HG02678 (cell line): Measurements from ENCODE around the gene SLC26A3.
"Not testable (repeated sequence)": the region's sequence is repeated elsewhere in the genome, so short reads cannot be mapped to it uniquely, and the experiment has no call there.

ENCODE experiments used
- ATAC-seq: cut with Tn5 transposase; IDR thresholded peaks from one replicate; pipeline ENCODE4 v1.9.1; 2021; ENCODE audit warnings: mild to moderate bottlenecking, moderate library complexity; ENCODE audit not compliant: unreplicated experiment

Gene SLC26A3

DNA sequence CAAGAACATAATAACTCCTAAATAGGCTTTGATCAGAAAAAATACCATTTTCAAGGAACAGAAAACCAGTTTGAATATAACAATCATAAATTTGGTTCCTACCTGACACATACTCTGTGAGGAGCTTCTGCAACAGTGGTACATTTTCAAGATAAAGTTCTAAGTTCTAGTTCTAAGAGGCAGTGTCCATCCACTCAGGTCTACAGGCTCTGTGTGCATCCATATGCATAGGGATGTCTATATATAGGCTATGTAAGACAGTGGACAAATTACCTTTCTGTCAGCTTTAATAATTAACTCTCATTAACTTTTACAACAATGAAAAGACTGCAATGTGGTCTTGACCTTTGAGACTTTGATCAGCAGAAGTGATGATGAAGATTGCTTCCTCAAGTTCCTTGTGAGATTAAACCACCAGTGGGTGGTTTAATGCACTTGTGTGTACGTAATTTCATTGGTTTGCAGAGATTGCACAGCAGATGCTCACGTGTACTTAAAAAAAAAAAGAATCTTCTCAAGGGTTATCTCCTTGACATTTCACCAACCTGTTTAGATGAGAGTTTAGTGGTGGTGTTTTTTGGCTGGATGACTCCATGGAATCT lies at the start of gene SLC26A3:
TSS of gene SLC26A3 (minus strand) at position 215 of the 602 bp plus-strand sequence. CDS start 8,714 bp downstream, outside the sequence.
- ATAC-seq = no peak

DNA sequence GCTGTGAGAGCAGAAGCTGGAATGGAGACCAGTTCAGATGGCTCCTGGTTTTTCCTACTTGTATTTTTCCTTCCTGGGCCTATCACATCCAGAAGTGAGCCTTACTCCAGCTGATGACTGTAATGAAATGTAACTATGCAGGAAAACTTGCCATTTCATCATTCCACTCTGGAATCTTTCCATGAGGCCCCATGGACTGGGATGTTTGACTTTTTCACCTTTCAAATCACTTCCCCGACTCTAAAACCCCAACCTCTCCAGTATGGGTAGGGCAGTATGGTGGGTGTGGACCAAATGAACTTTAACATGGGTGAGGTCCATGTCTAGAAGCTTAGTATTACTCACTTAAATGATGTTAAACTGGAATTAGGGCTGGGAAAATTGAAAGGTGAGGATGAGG lies 47.6 kb upstream of the SLC26A3 start:
- no peak for ATAC-seq

DNA sequence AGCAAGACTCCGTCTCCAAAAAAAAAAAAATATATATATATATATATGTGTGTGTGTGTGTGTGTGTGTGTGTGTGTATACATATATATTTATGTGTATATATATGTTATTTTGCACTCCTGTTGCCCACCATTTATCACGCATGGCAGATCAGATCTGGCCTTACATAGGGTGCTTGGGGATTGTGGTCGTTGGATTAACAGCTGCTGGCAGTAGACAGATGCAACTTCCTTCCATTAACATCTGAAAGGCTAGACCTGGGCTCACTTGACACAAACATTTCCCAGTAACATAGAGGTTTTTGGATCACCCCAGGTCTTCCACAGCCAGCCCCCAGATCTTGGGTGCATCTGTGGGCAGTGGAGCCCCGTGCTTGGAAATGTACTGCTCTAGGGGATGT lies 47.2 kb upstream of the SLC26A3 start:
- no peak for ATAC-seq

DNA sequence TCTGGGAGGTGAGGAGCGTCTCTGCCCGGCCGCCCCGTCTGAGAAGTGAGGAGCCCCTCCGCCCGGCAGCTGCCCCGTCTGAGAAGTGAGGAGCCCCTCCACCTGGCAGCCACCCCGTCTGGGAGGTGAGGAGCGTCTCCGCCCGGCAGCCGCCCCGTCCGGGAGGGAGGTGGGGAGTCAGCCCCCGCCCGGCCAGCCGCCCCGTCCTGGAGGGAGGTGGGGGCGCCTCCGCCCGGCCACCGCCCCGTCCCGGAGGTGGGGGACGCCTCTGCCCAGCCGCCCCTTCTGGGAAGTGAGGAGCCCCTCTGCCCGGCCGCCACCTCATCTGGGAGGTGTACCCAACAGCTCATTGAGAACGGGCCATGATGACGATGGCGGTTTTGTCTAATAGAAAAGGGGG lies 45.2 kb upstream of the SLC26A3 start:
- ATAC-seq = not testable (repeated sequence)

DNA sequence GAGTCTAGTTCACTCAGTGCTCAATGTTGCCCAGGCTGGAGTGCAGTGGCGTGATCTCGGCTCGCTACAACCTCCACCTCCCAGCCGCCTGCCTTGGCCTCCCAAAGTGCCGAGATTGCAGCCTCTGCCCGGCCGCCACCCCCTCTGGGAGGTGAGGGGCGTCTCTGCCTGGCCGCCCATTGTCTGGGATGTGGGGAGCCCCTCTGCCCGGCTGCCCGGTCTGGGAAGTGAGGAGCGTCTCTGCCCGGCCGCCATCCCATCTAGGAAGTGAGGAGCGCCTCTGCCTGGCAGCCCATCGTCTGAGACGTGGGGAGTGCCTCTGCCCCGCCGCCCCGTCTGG lies 44.8 kb upstream of the SLC26A3 start:
- ATAC-seq = not testable (repeated sequence)

DNA sequence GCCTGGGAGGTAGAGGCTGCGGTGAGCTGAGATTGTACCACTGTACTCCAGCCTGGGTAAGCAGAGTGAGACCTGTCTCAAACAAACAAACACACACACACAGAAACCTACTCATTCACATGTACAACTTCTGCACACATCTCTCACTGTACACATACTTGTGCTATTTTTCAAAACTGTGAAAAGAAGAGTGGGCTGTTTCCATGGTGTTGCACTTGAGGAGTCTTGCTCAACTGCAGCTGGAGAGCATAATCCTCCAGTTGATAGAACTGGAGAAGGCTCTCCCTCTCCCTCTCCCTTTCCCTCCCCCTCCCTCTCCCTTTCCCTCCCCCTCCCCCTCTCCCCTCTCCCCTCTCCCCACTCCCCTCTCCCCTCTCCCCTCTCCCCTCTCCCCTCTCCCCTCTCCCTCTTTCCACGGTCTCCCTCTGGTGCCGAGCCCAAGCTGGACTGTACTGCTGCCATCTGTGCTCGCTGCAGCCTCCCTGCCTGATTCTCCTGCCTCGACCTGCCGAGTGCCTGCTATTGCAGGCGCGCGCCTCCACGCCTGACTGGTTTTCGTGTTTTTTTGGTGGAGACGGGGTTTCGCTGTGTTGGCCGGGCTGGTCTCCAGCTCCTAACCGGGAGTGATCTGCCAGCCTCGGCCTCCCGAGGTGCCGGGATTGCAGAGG lies 44.3 kb upstream of the SLC26A3 start:
- no peak for ATAC-seq

DNA sequence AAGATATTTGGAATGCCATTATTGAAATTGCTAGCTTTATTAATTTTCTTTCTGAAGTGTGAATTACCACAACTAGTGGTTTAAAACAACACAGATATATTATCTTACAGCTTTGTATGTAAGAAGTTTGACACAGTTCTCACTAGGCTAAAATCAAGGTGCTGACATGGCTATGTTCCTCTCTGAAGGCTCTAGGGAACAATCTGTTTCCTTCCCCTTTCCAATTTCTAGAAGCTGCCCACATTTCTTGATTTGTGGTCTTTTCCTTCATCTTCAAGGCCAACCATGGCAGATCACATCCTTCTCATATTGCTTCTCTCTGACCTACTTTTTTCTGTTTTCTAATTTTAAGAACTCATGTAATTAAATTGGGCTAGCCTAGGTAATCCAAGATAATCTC lies 43.3 kb upstream of the SLC26A3 start:
- ATAC-seq = no peak

DNA sequence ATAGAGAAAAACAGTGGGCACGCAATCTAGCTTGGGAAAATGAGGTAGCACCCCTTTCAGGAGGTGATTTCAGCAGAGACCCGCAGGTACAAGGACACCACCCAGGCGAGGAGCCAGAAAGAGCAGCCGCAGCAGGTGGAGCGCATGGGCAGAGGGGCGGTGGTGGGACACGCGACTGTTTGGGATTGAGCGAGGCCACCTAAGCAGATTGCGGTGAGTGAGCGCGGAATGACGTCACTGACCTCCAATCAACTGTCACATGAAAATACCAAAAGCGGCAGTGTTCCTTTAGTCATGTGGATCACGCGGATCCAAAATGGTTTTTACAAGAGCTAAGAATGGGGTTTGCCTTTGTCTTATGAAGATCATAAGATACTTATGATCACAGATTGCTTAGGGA lies 40.2 kb upstream of the SLC26A3 start:
- ATAC-seq = no peak

DNA sequence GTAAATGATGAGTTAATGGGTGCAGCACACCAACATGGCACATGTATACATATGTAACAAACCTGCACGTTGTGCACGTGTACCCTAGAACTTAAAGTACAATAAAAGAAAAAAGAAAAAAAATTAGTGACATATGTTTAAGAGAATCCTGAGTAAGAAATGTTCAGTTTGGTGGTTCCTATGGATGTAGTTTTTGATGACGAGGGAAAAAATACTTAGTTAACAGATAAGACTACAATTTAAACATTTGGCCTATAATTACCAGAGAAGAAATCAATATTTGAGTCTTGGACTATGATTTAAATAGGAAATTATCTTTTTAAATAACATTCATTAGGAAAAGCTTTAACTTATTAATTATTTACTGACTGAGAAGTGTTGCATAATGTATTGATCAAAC lies 39.2 kb upstream of the SLC26A3 start:
- ATAC-seq = no peak

DNA sequence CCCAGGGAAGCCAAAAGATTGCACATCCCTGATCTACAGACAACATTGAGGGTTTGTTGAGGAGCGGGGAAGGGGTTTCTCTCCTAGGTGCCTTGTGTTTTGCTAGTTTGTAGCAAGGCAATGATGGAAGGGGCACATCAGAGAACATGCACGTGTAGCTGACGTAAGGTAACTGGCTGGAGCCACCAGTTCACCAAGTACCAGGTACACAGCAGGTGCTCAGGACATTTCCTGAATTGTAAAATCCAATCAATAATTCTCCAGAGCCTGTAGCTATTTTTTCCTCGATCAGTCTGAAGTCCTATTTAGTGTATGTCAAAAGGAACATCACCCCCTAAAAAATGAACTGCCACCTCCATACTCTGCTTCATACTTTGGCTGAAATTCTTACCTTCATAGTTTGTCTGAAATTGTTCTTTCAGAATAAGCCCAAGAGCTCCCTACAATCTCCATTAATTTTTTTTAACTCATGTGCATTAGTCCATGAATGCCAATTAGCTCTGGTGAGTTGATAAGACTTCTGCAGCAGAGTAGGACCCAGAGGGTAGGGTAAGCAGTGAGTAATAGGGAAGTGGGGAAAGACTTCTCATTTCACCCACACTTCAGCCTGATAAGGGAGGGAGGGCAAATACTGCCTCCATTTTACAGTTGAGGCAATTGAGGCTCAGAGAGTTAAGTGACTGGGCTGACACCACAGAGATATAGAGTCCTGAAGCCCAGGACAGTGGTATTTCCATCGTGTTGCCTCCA lies 36.0 kb upstream of the SLC26A3 start:
- no peak for ATAC-seq

DNA sequence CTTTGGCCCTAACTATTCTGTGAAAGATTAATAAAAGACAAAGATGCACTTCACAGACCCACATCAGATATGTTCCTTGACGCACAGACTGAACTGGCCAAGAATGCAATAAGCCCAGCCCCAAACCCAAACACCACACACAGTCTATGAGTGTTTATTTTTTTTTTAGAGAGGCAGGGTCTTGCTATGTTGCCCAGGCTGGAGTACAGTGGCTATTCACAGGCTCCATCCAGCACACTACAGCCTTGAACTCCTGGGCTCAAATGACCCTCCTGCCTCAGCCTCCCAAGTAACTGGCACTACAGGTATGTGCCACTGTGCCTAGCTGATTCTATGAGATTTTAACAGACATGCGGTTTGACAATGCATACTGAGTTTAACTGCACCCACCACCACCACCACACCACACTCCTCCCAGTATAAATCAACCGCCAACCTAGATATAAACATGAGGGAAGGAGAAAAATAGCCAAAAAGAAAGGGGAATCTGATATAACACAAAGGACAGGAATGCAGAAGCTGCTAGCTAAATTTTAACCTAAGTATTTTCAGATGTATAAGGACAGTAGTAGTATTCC lies 35.1 kb upstream of the SLC26A3 start:
- ATAC-seq = no peak

DNA sequence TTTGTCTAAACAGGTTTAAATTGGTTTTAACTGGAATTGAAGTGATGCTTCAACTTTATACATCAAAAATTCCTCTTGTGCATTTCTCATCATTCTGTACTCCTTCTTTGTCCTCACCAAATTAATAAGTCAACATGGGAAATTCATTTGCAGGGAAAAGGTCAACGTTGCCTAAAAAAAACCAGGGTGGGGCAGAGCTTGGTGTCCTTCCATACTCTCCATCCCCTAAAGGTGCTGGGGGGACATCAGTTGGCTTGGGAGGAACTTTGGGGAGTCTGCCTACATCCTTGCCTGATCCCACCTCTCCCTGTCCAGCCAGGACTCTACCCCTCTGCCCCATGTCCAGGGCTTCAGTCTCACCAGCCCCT lies 34.1 kb upstream of the SLC26A3 start:
- ATAC-seq = no peak

DNA sequence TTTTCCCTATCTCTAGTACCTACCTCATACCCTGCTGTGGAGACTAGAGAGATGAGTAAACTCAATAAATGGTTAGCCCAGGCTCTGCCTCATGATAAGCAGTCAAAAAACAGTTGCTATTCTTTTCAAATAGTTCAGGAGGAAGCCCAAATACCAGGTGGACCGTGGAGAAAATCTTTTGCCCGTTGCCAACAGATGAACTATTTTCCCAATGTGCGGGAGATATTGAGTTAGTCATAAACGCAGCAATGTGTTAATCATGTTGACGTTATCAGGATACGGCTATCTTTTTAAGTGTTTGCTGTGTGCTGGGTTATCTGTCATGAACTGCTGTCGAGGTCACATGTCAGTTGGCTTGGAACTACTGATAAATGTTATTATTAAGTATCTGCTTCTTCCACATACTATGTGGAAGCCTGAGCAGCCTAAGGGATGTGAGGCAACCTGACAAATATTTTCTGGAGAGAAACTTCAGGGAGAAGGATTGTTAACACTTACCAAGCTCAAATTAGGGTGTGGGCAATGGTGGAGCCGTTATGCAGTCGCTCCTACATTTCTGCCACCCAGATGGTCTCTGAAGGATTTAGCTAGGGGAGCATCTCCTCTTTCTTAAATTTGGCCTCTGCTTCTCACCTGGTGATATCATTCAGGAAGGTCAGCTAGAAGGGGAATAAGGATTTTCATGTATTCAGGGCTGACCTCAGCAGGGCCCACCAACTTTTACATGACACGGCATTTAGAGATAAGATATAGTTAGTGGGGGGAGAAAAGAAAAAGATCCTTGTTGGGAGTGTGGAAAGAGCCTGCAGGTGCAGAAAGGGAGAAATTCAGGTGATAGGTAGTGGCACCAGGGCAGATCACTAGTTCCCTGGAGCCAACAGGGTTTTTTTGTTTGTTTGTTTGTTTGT lies 33.5 kb upstream of the SLC26A3 start:
- no peak for ATAC-seq

DNA sequence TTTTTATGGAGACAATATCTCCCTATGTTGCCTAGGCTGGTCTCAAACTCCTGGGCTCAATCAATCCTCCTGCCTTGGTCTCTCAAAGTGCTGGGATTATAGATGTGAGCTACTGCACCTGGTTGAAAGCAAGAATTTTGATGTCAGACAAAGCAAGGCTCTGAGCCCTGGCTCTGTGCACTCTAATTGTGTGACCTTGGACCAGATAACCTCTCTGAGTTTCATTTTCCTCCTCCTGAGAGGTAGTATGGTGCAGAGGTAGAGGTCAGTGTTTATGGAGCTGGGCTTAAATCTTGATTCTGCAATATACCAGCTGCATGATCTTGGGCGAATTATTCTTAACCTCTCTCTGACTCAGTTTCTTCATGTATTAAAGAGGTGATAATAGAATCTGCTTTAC lies 31.4 kb upstream of the SLC26A3 start:
- no peak for ATAC-seq

DNA sequence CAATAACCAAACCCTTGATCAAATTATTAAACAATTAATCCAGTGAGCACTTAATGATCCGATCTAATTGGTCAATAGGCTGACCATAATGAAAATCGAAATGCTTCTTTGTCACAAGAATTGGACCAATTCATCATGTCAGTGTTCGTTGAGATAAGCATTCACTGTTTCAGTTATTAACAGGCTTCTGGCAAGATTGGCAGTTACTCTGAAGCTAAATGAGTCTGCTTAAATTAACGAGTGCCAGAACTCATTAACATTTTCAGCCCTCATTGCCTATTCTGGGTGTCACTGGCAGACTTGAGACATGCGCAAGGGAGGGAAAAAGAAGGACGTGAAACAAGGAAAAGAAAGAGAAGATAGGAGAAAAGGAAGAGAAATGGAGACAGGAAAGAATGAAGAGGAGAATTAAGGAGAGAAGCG lies 30.7 kb upstream of the SLC26A3 start:
- ATAC-seq = no peak

DNA sequence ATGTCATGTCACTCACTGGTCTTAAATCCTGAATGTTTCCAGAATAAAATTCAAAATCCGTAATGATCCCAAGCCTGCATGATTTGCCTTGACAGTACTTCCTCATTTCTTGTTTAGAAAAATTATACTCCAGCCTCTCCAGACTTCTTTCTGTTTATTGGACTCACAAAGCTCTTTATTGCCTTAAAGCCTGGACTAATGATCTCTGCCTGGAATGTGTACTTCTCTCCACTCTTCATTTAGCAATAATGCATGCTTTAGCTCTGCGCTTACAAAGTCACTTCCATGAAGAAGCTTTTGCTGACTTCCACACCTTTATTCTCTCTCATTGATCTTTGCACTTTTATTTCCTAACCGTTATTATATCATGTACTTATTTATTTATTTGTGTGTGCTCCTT lies 27.4 kb upstream of the SLC26A3 start:
- no peak for ATAC-seq

DNA sequence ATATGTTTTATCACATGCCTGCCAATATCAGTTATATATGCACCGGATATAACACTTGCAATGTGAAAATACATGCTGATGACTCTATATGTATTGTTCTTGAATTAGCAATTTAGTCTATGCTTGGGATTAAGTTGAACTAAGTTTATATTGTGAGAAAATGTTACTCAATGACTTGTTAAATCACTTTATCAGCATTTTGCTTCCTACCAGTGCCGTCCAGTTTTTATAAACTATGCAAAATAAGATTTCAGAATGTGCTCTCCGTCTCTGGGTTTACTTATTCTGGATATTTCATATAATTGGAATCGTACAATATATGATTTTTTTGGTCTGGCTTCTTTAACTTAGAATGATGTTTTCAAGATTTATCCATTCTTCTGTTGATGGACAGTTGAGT lies 25.5 kb upstream of the SLC26A3 start:
- no peak for ATAC-seq

DNA sequence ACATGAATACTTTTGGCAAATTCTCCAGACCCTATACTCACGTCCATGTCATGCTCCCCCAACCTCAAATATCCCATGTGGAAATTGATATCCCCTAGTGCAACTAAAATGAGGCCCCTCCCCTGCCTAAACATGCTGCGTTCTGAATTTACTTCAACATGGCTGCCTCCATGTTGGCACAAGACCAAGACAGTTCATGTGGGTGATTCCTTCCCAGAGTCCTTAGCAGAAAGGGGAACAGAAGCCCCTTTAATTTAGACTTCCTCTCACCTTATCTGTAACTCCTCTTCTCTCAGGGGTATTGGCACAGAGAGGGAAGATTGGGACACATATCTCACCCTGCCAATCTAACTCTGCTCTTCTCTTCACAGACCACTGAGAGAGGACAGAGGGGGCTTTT lies 24.5 kb upstream of the SLC26A3 start:
- ATAC-seq = no peak

DNA sequence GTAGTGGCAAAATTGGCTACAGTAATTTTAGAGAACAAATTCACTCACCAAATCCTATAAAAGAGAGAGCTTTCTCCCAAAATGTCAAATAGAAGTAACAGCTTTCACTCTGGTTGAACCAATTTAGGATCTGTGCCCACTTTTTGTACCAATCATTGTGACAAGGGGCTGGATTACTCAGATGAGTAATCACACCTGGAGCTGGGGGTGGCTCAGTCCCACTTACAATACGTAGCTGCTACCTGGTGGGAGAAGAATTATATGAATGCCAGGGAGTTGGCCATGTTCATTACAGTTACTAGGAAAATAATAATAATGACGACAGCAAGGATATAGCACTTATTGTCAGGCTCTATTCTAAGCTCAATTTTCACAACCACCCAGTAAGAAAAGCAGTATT lies 23.4 kb upstream of the SLC26A3 start:
- ATAC-seq = no peak

DNA sequence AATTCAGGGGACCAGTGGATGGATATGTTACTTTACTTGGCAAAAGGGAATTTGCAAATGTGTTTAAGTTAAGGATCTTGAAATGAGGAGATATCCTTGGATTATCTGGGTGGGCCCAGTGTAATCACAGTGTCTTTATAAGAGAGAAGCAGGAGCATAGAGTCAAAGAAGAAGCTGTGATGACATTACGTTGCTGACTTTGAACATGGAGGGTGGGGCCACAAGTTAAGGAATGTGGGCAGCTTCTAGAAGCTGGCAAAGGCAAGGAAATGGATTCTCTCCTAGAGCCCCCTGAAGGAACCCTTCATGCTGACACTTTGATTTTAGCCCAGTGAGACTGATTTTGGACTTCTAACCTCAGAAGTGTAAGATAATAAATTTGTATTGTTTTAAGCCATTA lies 21.8 kb upstream of the SLC26A3 start:
- ATAC-seq = no peak

DNA sequence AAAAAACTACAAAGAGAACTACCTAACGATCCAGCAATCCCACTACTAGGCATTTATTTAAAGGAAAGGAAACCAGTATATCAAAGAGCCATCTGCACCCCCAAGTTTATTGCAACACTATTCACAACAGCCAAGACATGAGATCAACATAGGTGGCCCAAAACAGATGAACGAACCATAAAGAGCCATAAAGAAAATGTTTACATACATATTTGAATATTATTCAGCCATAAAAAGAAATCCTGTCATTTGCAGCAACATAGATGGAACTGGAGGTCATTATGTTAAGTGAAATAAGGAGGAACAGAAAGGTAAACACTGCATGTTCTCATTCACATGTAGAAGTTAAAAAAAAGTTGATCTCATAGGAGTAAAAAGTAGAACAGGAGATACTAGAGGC lies 15.6 kb upstream of the SLC26A3 start:
- ATAC-seq = no peak
